H1 (cell line): ENCODE data around the gene IPO7. TPM values are rescaled to one million over a fixed set of nuclear protein-coding genes. Genes with fewer than 3 reads are reported as not detected.

Experiments used
- EP300 ChIP-seq, 2 experiments: IDR thresholded peaks; 1 replicate in 1 of 2; 2 replicates in 1 of 2; pipeline ENCODE4 v1.6.1; 2011 to 2012; ENCODE audit warnings: low read depth in 2 of 2, low read length in 2 of 2, mild to moderate bottlenecking in 2 of 2, borderline replicate concordance in 1 of 2, inconsistent platforms in 1 of 2, moderate library complexity in 1 of 2
- HDAC6 ChIP-seq: IDR thresholded peaks from one replicate; pipeline ENCODE4 v1.7.1; 2012; ENCODE audit warnings: low read depth, mild to moderate bottlenecking, inconsistent platforms, low read length, moderate library complexity
- JUND ChIP-seq: IDR thresholded peaks from 2 replicates; pipeline ENCODE4 v1.6.1; 2011; ENCODE audit warnings: mild to moderate bottlenecking, improper control_type of control experiment, low read length
- RFX5 ChIP-seq: IDR thresholded peaks from 2 replicates; pipeline ENCODE4 v1.6.1; 2011; ENCODE audit warnings: low read depth, low read length, improper control_type of control experiment, borderline replicate concordance
- polyA plus RNA-seq, 7 experiments: library from polyadenylated mRNA; depleted of rRNA in 3 of 7; stranded (reverse) in 5 of 7; unstranded in 2 of 7; fragments of >200 nt in 5 of 7; fragments of 200-250 nt in 2 of 7; gene quantifications; 1 replicate in 5 of 7; 2 replicates in 1 of 7; 4 replicates in 1 of 7; pipeline versions ENCODE4 v1.2.1 to v1.2.3, GENCODE V29; 2011 to 2013; ENCODE audit warnings: missing spikeins in 2 of 7, mixed read lengths in 2 of 7
- total RNA-seq: library from RNA; stranded (reverse); fragmentation: NEBNext Ultra II Directional; extraction: Animal tissue kit (Norgen Biotek cat#: 25700); gene quantifications from 2 replicates; pipeline ENCODE4 v1.2.1, GENCODE V29; 2021
- TF ChIP-seq, protein P1 (sequence below): IDR thresholded peaks from 2 replicates; pipeline ENCODE4 v1.6.1; 2011; ENCODE audit warnings: low read length, improper control_type of control experiment
- TF ChIP-seq, protein P2 (sequence below): IDR thresholded peaks from 2 replicates; pipeline ENCODE4 v1.6.1; 2012; ENCODE audit warnings: low read length, inconsistent platforms

The IPO7 gene
- total and polyA plus RNA-seq, 2 of the 8 experiments (the other 6 are each of a cell fraction or from before 2014, with no cell fraction given) = 45.9 to 259 TPM

- TF ChIP-seq RFX5 (no peak), EP300 (IDR thresholded peaks at IDR 0.05; ENCODE audit: borderline replicate concordance in 1 of 2, low read depth in 2 of 2, low read length in 2 of 2) (no peak), JUND (no peak), HDAC6 (no peak)
- TF ChIP-seq, protein P1, sequence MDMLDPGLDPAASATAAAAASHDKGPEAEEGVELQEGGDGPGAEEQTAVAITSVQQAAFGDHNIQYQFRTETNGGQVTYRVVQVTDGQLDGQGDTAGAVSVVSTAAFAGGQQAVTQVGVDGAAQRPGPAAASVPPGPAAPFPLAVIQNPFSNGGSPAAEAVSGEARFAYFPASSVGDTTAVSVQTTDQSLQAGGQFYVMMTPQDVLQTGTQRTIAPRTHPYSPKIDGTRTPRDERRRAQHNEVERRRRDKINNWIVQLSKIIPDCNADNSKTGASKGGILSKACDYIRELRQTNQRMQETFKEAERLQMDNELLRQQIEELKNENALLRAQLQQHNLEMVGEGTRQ = no peak
- TF ChIP-seq, protein P2, sequence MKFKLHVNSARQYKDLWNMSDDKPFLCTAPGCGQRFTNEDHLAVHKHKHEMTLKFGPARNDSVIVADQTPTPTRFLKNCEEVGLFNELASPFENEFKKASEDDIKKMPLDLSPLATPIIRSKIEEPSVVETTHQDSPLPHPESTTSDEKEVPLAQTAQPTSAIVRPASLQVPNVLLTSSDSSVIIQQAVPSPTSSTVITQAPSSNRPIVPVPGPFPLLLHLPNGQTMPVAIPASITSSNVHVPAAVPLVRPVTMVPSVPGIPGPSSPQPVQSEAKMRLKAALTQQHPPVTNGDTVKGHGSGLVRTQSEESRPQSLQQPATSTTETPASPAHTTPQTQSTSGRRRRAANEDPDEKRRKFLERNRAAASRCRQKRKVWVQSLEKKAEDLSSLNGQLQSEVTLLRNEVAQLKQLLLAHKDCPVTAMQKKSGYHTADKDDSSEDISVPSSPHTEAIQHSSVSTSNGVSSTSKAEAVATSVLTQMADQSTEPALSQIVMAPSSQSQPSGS = no peak; the same call in 1 of the 2 replicates
Observed at GRCh38 chr11:9461063-9461759, 76.8 kb downstream of the IPO7 start (continued).
